Stomach (tissue), 9 donors: ENCODE measurements around the gene KIZ. TPM values are rescaled to one million over a fixed set of nuclear protein-coding genes. Genes with fewer than 3 reads are reported as not detected.

ENCODE experiments used
- DNase-seq, 2 donors: peaks; one replicate each; pipeline versions ENCODE4 v3.0.0 to v3.0.0-alpha.2; 2013 to 2019
- H3K27ac ChIP-seq, 5 donors: fragments of 200-600 bp in 4 of 5; sonication (generic) in 4 of 5; one replicate each; pipeline ENCODE4 v1.5.1; 2013 to 2019; ENCODE audit warnings: mild to moderate bottlenecking in 1 of 5, moderate library complexity in 1 of 5
- H3K27me3 ChIP-seq, 3 donors: fragments of 200-600 bp; sonication (generic); one replicate each; pipeline ENCODE4 v1.5.1; 2017 to 2019; ENCODE audit warnings: mixed run types in 1 of 3
- H3K36me3 ChIP-seq, 4 donors: fragments of 200-600 bp; sonication (generic); 1 replicate in 3 of 4; 2 replicates in 1 of 4; pipeline ENCODE4 v1.5.1; 2016 to 2019
- H3K4me1 ChIP-seq, 4 donors: fragments of 200-600 bp; sonication (generic); one replicate each; pipeline ENCODE4 v1.5.1; 2016 to 2019
- H3K4me3 ChIP-seq, 4 donors: fragments of 200-600 bp; sonication (generic) in 3 of 4; one replicate each; pipeline ENCODE4 v1.5.1; 2016 to 2019; ENCODE audit warnings: mild to moderate bottlenecking in 1 of 4
- H3K9me3 ChIP-seq, 4 donors: fragments of 200-600 bp; sonication (generic); one replicate each; pipeline ENCODE4 v1.5.1; 2016 to 2019
- CTCF ChIP-seq, 7 experiments: fragments of 450-650 bp in 4 of 7; fragments of 200-600 bp in 3 of 7; sonication (generic) in 3 of 7; IDR thresholded peaks; one replicate each; pipeline ENCODE4 v1.5.1; 2016 to 2019; ENCODE audit warnings: antibody characterized with exemption in 7 of 7, control low read depth in 2 of 7, mild to moderate bottlenecking in 1 of 7
- EP300 ChIP-seq: sonication (generic); formaldehyde crosslinking; IDR thresholded peaks from one replicate; pipeline ENCODE4 v1.6.1; 2017; ENCODE audit warnings: antibody characterized with exemption
- POLR2A ChIP-seq, 4 donors: fragments of 450-650 bp; IDR thresholded peaks; one replicate each; pipeline ENCODE4 v1.6.1; 2016; ENCODE audit warnings: antibody characterized with exemption in 4 of 4, control low read depth in 2 of 4, mild to moderate bottlenecking in 1 of 4, moderate library complexity in 1 of 4
- POLR2AphosphoS5 ChIP-seq, 3 donors: sonication (generic); formaldehyde crosslinking; IDR thresholded peaks; one replicate each; pipeline ENCODE4 v1.6.1; 2016; ENCODE audit warnings: antibody characterized with exemption in 3 of 3
- WGBS, 5 donors: extraction: QIAGEN DNeasy Blood & Tissue Kit in 3 of 5; methylation state at CpG; one replicate each; pipeline versions ENCODE4 v1.1.5 to v1.1.7; 2013 to 2018; 5-methylcytosine and 5-hydroxymethylcytosine counted together
- intact Hi-C: fragments of 100-400 bp; cut with DNase I; formaldehyde crosslinking; loops from one replicate; pipeline ENCODE4 v1.15.1; 2023; ENCODE audit warnings: low total_unique reads
- polyA plus RNA-seq, 3 donors: library from polyadenylated mRNA; stranded (reverse); fragments of 200-250 nt; gene quantifications; one replicate each; pipeline ENCODE4 v1.2.3, GENCODE V29; 2013
- total RNA-seq, 5 donors: library from RNA; depleted of rRNA; stranded (reverse); fragments of >200 nt; gene quantifications; one replicate each; pipeline versions ENCODE4 v1.1.0 to v1.2.3, GENCODE V29; 2014 to 2016
- donor health status: healthy with polysubstance abuse.
- donor health status: Bipolar disorder and iron deficiency.
- donor health status: healthy.

Gene KIZ
- total and polyA plus RNA-seq, 8 donors, result 11.7 to 38.2 (median 15.1) TPM

- Histone ChIP-seq H3K27ac (no peak overlapping the region), H3K36me3 (peaks cover 0 to 6% (median 0%) of the 10 kb centered on the region in 4 donors), H3K4me3 (no peak overlapping the region), H3K9me3 (no peaks in the 10 kb centered on the region), H3K4me1 (peaks cover 0 to 6% (median 0%) of the 10 kb centered on the region in 4 donors), H3K27me3 (no peaks in the 10 kb centered on the region)
- 71 to 85% (median 72%) methylated on average over 10 of the region's 10 CpGs for WGBS, 5 donors
- no peak for DNase-seq
- intact Hi-C loops, result no loop called here
- no peak for TF ChIP-seq CTCF (IDR thresholded peaks at IDR 0.05)
- TF ChIP-seq EP300, result no peak
- TF ChIP-seq POLR2AphosphoS5 (IDR thresholded peaks at IDR 0.05), result no peak
- no peak for TF ChIP-seq POLR2A (IDR thresholded peaks at IDR 0.05)
Observed at GRCh38 chr20:21189761-21190523, 64.1 kb downstream of the KIZ start.

- no peak for TF ChIP-seq EP300
- no peak for TF ChIP-seq POLR2AphosphoS5 (IDR thresholded peaks at IDR 0.05)
- TF ChIP-seq CTCF (IDR thresholded peaks at IDR 0.05), result no peak
- no peak for TF ChIP-seq POLR2A (IDR thresholded peaks at IDR 0.05)
- peaks cover 0 to 6% (median 0%) of the 10 kb centered on the region in 4 donors for H3K4me1 ChIP-seq
- 59 to 75% (median 67%) methylated on average over 1 of the region's 1 CpG for WGBS, 5 donors
- H3K27me3 ChIP-seq, result no peaks in the 10 kb centered on the region
- no peak overlapping the region for H3K27ac ChIP-seq
- intact Hi-C loops, result no loop called here
- no peak for DNase-seq
- no peaks in the 10 kb centered on the region for H3K9me3 ChIP-seq
- H3K4me3 ChIP-seq, result no peak overlapping the region
- H3K36me3 ChIP-seq, result peaks cover 0 to 6% (median 0%) of the 10 kb centered on the region in 4 donors
Observed at GRCh38 chr20:21190869-21191268, 65.0 kb downstream of the KIZ start.

GRCh38 chr20:21191839-21192238 is 66.0 kb downstream of the KIZ start:
- Histone ChIP-seq H3K27ac (no peak overlapping the region), H3K9me3 (no peaks in the 10 kb centered on the region), H3K4me3 (no peak overlapping the region), H3K36me3 (peaks cover 0 to 6% (median 0%) of the 10 kb centered on the region in 4 donors), H3K4me1 (peaks cover 0 to 6% (median 0%) of the 10 kb centered on the region in 4 donors), H3K27me3 (no peaks in the 10 kb centered on the region)
- TF ChIP-seq EP300 (no peak), POLR2AphosphoS5 (IDR thresholded peaks at IDR 0.05) (no peak), CTCF (IDR thresholded peaks at IDR 0.05) (no peak), POLR2A (IDR thresholded peaks at IDR 0.05) (no peak)
- peak in 1 of 2 donors; percentile 39 for DNase-seq
- intact Hi-C loops, result no loop called here
- WGBS, 5 donors, result 28 to 38% (median 32%) methylated on average over 5 of the region's 5 CpGs

GRCh38 chr20:21202259-21202658 is 76.4 kb downstream of the KIZ start:
- Histone ChIP-seq H3K4me3 (no peak overlapping the region), H3K36me3 (peaks cover 0 to 20% (median 11%) of the 10 kb centered on the region in 4 donors), H3K9me3 (no peaks in the 10 kb centered on the region), H3K27ac (no peak overlapping the region), H3K4me1 (no peaks in the 10 kb centered on the region), H3K27me3 (no peaks in the 10 kb centered on the region)
- intact Hi-C loops, result no loop called here
- 64 to 89% (median 71%) methylated on average over 2 of the region's 2 CpGs for WGBS, 5 donors
- DNase-seq, result no peak
- TF ChIP-seq EP300 (no peak), POLR2A (IDR thresholded peaks at IDR 0.05) (no peak), POLR2AphosphoS5 (IDR thresholded peaks at IDR 0.05) (no peak), CTCF (IDR thresholded peaks at IDR 0.05) (no peak)
